Activated naive CD4-positive, alpha-beta T cell treated with anti-CD3 and anti-CD28 coated beads, Interleukin-2, amount 10 ng/mL, durations not matched to agents 7 days and 5 days (primary cell): ENCODE measurements around the gene SYT14.
"Not testable (repeated sequence)": the region's sequence is repeated elsewhere in the genome, so short reads cannot be mapped to it uniquely, and the experiment has no call there.

Experiments used
- CTCF ChIA-PET: fragments of 350-600 bp; sonication (Branson Sonifier 250); formaldehyde crosslinking; loops from one replicate; lab custom pipeline; 2021; ENCODE audit warnings: antibody characterized with exemption; lab: Charles Lee
- DNase-seq: peaks from one replicate; pipeline ENCODE4 v3.0.0-alpha.2; 2020
- H3K27ac Mint-ChIP-seq: one replicate; pipeline ENCODE4 v1.8.0; 2021; ENCODE audit warnings: mild to moderate bottlenecking, moderate library complexity, mixed read lengths
- H3K27me3 Mint-ChIP-seq: one replicate; pipeline ENCODE4 v1.8.0; 2021; ENCODE audit warnings: mild to moderate bottlenecking, mixed read lengths
- H3K36me3 Mint-ChIP-seq: one replicate; pipeline ENCODE4 v1.8.0; 2021; ENCODE audit warnings: mixed read lengths
- H3K4me1 Mint-ChIP-seq: one replicate; pipeline ENCODE4 v1.8.0; 2021; ENCODE audit warnings: mixed read lengths
- H3K4me3 Mint-ChIP-seq: one replicate; pipeline ENCODE4 v1.8.0; 2021; ENCODE audit warnings: mild to moderate bottlenecking, moderate library complexity, mixed read lengths
- H3K9me3 Mint-ChIP-seq: one replicate; pipeline ENCODE4 v1.8.0; 2021; ENCODE audit warnings: mixed read lengths

SYT14 gene

GRCh38 chr1:210024282-210024681, 86.3 kb downstream of the SYT14 start:
- Mint-ChIP-seq H3K27ac (no peak overlapping the region), H3K4me3 (no peak overlapping the region), H3K36me3 (no peaks in the 10 kb centered on the region), H3K9me3 (no peaks in the 10 kb centered on the region), H3K27me3 (no peaks in the 10 kb centered on the region), H3K4me1 (no peaks in the 10 kb centered on the region)
- no peak for DNase-seq
- CTCF ChIA-PET = interaction anchor here (0.7 kb wide), 1 partner anchor 1518 kb away, joined by 3 read pairs; no protein-coding TSS in a partner anchor

DNA sequence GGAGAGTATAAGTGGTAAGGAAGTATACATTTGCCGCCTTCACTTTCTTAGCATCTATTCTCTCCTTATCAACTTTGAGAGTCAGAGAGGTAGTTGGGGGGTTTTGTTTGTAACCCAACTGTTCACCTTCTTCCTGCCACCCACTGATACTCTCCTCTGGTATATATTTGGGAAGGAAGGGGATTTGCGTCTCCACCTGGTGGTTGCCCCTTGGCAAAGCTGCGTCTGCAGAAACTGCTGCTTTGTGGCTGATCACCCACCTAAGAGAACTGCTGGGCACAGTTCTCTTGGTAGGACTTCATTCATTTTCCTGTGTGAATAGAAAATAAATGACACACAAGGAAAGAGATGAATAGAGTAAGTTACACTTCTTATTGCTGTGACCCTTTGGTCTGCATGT, 87.0 kb downstream of the SYT14 start:
- Mint-ChIP-seq H3K27me3 (no peaks in the 10 kb centered on the region), H3K27ac (no peak overlapping the region), H3K9me3 (no peaks in the 10 kb centered on the region), H3K4me1 (no peaks in the 10 kb centered on the region), H3K36me3 (no peaks in the 10 kb centered on the region), H3K4me3 (no peak overlapping the region)
- DNase-seq = no peak
- CTCF ChIA-PET = interaction anchor here (0.7 kb wide), 1 partner anchor 1518 kb away, joined by 3 read pairs; no protein-coding TSS in a partner anchor

GRCh38 chr1:210025870-210026269, 87.9 kb downstream of the SYT14 start:
- Mint-ChIP-seq H3K36me3 (no peaks in the 10 kb centered on the region), H3K4me1 (no peaks in the 10 kb centered on the region), H3K4me3 (no peak overlapping the region), H3K27ac (no peak overlapping the region), H3K9me3 (no peaks in the 10 kb centered on the region), H3K27me3 (no peaks in the 10 kb centered on the region)
- CTCF ChIA-PET = no interaction called here
- no peak for DNase-seq

DNA sequence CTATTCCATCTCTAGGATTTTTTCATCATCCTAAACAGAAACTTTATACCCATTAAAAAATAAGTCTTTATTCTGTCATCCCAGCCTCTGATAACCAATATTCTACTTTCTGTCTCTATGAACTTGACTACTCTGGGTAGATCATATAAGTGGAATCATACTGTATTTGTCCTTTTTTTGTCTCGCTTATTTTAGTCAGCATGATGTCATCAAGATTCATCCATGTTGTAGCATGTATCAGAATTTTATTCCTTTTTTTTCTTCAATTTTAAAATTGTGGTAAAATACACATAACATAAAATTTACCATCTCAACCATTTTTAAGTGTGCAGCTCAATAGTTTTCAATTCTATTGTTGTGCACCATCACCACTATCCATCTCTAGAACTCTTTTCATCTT, 90.0 kb downstream of the SYT14 start:
- Mint-ChIP-seq H3K27ac (no peak overlapping the region), H3K4me3 (no peak overlapping the region), H3K36me3 (no peaks in the 10 kb centered on the region), H3K27me3 (no peaks in the 10 kb centered on the region), H3K4me1 (no peaks in the 10 kb centered on the region), H3K9me3 (no peaks in the 10 kb centered on the region)
- no peak for DNase-seq
- CTCF ChIA-PET = no interaction called here

DNA sequence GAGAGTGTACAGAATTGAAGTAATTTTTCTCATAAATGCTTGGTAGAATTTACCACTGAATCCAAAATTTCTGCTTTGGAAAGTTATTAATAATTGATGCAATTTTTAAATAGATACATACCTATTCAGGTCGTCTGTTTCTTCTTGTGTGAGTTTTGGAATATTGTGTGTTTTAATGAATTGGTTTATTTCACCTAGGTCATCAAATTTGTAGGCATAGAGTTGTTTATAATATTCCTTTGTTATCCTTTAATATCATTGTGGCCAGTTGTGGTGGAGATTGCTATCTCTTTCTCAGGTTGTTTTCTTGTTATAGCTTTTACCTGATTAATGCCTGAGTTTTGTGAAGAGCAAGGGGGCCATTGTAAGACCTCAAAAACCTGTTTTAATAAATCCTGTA, 93.5 kb downstream of the SYT14 start:
- H3K4me1 Mint-ChIP-seq = no peaks in the 10 kb centered on the region
- H3K36me3 Mint-ChIP-seq = no peaks in the 10 kb centered on the region
- no peak for DNase-seq
- no peak overlapping the region for H3K4me3 Mint-ChIP-seq
- no peaks in the 10 kb centered on the region for H3K9me3 Mint-ChIP-seq
- CTCF ChIA-PET = no interaction called here
- no peaks in the 10 kb centered on the region for H3K27me3 Mint-ChIP-seq
- no peak overlapping the region for H3K27ac Mint-ChIP-seq

- no peak for DNase-seq
- CTCF ChIA-PET = no interaction called here
- no peaks in the 10 kb centered on the region for H3K36me3 Mint-ChIP-seq
- H3K9me3 Mint-ChIP-seq = no peaks in the 10 kb centered on the region
- no peak overlapping the region for H3K27ac Mint-ChIP-seq
- H3K4me3 Mint-ChIP-seq = no peak overlapping the region
- no peaks in the 10 kb centered on the region for H3K27me3 Mint-ChIP-seq
- no peaks in the 10 kb centered on the region for H3K4me1 Mint-ChIP-seq
These were observed 105.0 kb downstream of the SYT14 start for GRCh38 chr1:210043058-210043457.

DNA sequence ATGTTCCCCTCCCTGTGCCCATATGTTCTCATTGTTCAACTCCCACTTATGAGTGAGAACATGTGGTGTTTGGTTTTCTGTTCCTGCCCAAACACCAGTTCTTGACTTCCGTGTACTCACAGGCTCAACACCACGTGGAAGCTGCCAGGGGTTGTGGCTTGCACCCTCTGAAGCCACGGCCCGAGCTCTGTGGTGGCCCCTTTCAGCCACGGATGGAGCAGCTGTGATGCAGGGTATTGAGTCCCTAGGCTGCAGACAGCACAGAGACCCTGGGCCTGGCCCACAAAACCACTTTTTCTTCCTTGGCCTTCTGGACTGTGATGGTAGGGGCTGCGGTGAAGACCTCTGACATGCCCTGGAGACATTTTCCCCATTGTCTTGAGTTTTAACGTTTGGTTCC, 111.6 kb downstream of the SYT14 start:
- Mint-ChIP-seq H3K4me3 (no peak overlapping the region), H3K4me1 (no peaks in the 10 kb centered on the region), H3K27me3 (no peaks in the 10 kb centered on the region), H3K27ac (no peak overlapping the region), H3K9me3 (no peaks in the 10 kb centered on the region), H3K36me3 (no peaks in the 10 kb centered on the region)
- no peak for DNase-seq
- CTCF ChIA-PET = no interaction called here

DNA sequence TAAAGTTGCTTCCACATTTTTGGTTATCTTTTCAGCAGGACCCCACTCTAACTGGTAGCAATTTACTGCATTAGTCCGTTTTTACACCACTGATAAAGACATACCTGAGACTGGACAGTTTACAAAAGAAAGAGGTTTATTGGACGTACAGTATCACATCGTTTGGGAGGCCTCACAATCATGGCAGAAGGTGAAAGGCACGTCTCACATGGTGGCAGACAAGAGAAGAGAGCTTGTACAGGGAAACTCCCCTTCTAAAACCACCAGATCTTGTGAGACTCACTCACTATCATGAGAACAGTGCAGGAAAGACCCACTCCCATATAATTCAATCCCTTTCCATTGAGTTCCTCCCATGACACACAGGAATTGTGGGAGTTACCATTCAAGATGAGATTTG, 112.5 kb downstream of the SYT14 start:
- H3K4me1 Mint-ChIP-seq, H3K9me3 Mint-ChIP-seq, H3K4me3 Mint-ChIP-seq, H3K36me3 Mint-ChIP-seq, H3K27me3 Mint-ChIP-seq, CTCF ChIA-PET, DNase-seq, H3K27ac Mint-ChIP-seq: not testable (repeated sequence)

GRCh38 chr1:210053126-210053525, 115.1 kb downstream of the SYT14 start:
- Mint-ChIP-seq H3K4me1 (no peaks in the 10 kb centered on the region), H3K36me3 (no peaks in the 10 kb centered on the region), H3K4me3 (no peak overlapping the region), H3K27ac (no peak overlapping the region), H3K27me3 (no peaks in the 10 kb centered on the region), H3K9me3 (no peaks in the 10 kb centered on the region)
- no peak for DNase-seq
- CTCF ChIA-PET = interaction anchor here (0.7 kb wide), 1 partner anchor 305 kb away, joined by 3 read pairs; no protein-coding TSS in a partner anchor

DNA sequence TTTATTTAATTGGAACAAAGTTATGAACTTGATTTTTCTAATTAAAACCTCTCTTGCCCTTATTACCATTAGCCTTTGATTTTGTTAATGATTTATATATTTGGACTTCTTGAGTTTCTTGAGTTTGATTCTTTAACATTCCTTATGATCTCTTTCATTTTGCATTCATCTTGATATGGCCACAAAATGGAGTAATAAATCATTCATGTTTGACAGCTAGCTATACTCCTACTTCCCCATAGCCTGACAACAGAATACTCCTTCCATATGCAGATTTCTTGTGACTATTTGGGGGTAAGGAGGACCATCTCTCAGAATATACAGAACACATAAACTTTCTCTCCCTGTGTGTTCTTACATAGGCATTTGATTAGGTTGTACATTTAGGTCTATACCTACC, 119.6 kb downstream of the SYT14 start:
- Mint-ChIP-seq H3K27me3 (no peaks in the 10 kb centered on the region), H3K4me3 (no peak overlapping the region), H3K27ac (no peak overlapping the region), H3K9me3 (no peaks in the 10 kb centered on the region), H3K4me1 (no peaks in the 10 kb centered on the region), H3K36me3 (no peaks in the 10 kb centered on the region)
- DNase-seq = no peak
- CTCF ChIA-PET = no interaction called here

- Mint-ChIP-seq H3K4me1 (no peaks in the 10 kb centered on the region), H3K4me3 (no peak overlapping the region), H3K36me3 (no peaks in the 10 kb centered on the region), H3K9me3 (no peaks in the 10 kb centered on the region), H3K27ac (no peak overlapping the region), H3K27me3 (no peaks in the 10 kb centered on the region)
- no peak for DNase-seq
- CTCF ChIA-PET = no interaction called here
These were observed 124.0 kb downstream of the SYT14 start for GRCh38 chr1:210061992-210062391.

GRCh38 chr1:210070531-210070930, 132.5 kb downstream of the SYT14 start:
- H3K27me3 Mint-ChIP-seq = no peaks in the 10 kb centered on the region
- H3K36me3 Mint-ChIP-seq = no peaks in the 10 kb centered on the region
- DNase-seq = no peak
- no peak overlapping the region for H3K4me3 Mint-ChIP-seq
- H3K27ac Mint-ChIP-seq = no peak overlapping the region
- H3K9me3 Mint-ChIP-seq = no peaks in the 10 kb centered on the region
- H3K4me1 Mint-ChIP-seq = no peaks in the 10 kb centered on the region
- CTCF ChIA-PET = no interaction called here

DNA sequence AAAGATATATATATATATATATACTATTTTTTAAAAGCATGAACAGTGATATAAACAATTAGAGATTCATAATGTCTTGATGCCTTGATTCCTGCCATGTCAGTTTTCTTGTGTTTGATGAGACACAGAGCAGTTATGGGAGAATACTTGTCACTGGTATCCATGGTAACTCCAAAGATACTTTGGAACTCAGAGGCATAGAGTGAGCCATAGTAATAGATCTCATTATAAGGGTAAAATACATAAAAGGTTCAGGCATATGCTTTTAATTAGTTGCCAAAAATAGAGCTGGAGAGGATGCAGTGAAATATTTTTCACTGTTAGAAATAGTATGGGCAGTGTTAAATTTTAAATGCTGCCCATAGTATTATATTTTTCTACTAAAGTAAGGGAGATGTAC, 134.1 kb downstream of the SYT14 start:
- no peak overlapping the region for H3K27ac Mint-ChIP-seq
- no peak for DNase-seq
- no peaks in the 10 kb centered on the region for H3K27me3 Mint-ChIP-seq
- H3K4me1 Mint-ChIP-seq = no peaks in the 10 kb centered on the region
- no peaks in the 10 kb centered on the region for H3K9me3 Mint-ChIP-seq
- no peaks in the 10 kb centered on the region for H3K36me3 Mint-ChIP-seq
- CTCF ChIA-PET = no interaction called here
- H3K4me3 Mint-ChIP-seq = no peak overlapping the region

DNA sequence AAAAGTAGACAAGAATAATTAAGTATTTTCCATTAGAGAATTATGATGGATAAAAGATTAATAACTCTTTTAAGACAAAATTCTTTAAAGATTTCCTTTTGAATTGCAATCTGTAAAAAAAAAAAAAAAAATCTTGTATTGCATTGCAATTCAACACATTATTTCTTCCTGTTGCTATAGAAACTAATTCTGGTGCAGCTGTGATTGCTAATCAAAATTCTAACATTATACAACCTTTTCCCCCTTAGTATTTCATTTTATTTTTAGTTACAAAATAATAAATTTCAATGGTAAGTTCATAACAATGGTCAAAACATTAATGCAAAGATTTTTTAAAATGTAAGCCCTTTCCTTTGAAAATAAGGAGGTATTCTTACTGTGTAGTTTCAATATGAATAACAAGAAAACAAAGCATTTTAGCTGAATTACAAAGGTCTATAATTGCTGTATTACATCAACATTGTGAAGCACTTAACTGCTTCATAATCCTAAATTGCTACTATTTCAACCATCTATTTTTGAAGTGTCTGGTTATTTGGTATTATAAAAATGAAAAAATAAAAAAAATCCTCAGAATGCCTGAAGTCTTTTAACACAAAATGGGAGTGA, 135.0 kb downstream of the SYT14 start:
- CTCF ChIA-PET = no interaction called here
- H3K27ac Mint-ChIP-seq = no peak overlapping the region
- H3K36me3 Mint-ChIP-seq = no peaks in the 10 kb centered on the region
- H3K4me1 Mint-ChIP-seq = no peaks in the 10 kb centered on the region
- H3K4me3 Mint-ChIP-seq = no peak overlapping the region
- DNase-seq = no peak
- H3K27me3 Mint-ChIP-seq = no peaks in the 10 kb centered on the region
- H3K9me3 Mint-ChIP-seq = no peaks in the 10 kb centered on the region

- H3K4me1 Mint-ChIP-seq = no peaks in the 10 kb centered on the region
- CTCF ChIA-PET = no interaction called here
- no peaks in the 10 kb centered on the region for H3K27me3 Mint-ChIP-seq
These were observed 136.9 kb downstream of the SYT14 start for GRCh38 chr1:210074904-210075303.

DNA sequence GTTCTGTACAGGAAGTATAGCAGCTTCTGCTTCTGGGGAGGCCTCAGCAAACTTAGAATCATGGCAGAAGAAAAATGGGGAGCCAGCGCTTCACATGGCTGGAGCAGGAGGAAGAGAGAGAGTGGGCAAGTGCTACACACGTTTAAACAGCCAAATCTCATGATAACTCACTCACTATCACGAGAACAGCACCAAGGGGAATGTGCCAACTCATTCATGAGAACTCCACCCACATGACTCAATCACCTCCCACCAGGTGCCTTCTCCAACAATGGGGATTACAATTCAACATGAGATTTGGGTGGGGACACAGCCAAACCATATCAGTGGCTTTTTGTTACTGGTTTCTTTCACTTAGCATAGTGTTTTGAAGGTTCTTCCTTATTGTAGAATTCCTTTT, 138.6 kb downstream of the SYT14 start:
- Mint-ChIP-seq H3K27ac (no peak overlapping the region), H3K4me1 (no peaks in the 10 kb centered on the region), H3K27me3 (no peaks in the 10 kb centered on the region), H3K36me3 (no peaks in the 10 kb centered on the region), H3K4me3 (no peak overlapping the region), H3K9me3 (no peaks in the 10 kb centered on the region)
- DNase-seq = no peak
- CTCF ChIA-PET = no interaction called here

More at GRCh38 chr1:210074904-210075303, 136.9 kb downstream of the SYT14 start:
- Mint-ChIP-seq H3K9me3 (no peaks in the 10 kb centered on the region), H3K36me3 (no peaks in the 10 kb centered on the region), H3K27ac (no peak overlapping the region), H3K4me3 (no peak overlapping the region)
- no peak for DNase-seq
